ENCODE measurements around the gene ING5.

The ING5 gene

DNA sequence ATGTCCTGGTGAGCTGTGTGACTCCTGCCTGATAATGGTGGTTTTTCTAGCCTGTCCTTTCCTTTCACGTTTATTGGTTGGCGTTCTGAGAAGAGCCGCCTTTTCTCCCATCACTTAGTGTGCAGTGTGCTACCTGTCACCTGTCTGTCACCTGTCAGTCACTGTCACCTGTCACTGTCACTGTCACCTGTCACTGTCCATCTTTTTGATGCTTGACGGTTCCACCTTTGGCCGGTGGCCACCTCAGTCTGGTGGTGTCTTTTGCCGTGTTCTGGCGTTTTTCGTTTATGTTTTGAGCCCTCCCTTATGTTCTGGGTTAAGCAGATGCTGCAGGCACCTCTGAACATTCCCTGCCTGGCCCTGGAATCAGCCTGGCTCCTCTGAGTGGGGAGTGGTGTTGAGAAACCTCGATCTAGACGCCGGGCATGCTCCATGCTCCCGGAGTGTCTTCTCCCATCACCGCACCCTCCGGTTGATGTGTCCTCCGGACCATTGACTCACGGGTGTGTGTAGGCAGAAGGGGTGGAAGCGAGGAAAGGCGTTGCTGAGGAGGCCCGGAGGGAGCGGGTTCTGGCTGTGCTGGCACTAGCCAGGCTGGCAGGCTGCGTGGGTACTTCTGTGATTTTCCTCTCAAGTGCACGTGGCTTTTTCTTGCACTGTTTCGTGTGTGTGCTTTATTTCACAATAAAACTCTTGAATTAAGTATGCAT, 36.0 kb upstream of the ING5 start:
- Histone ChIP-seq H3K27ac (ENCODE audit: low read depth, low read length, poor library complexity, severe bottlenecking) (no peak overlapping the region), H3K4me1 (ENCODE audit: insufficient read depth, low read length, severe bottlenecking) (no peaks in the 10 kb centered on the region), H3K4me3 (ENCODE audit: low read depth, low read length, poor library complexity, severe bottlenecking) (no peak overlapping the region), H3K9me2 (ENCODE audit: low read depth, low read length) (no peaks in the 10 kb centered on the region), H3K4me2 (ENCODE audit: low read length) (no peak overlapping the region), H2AFZ (ENCODE audit: low read length) (no peak overlapping the region), H3K79me2 (ENCODE audit: insufficient read depth, low read length) (no peaks in the 10 kb centered on the region), H3K9me3 (ENCODE audit: low read length) (no peaks in the 10 kb centered on the region), H4K20me1 (ENCODE audit: insufficient read depth, low read length) (no peaks in the 10 kb centered on the region), H3K9ac (ENCODE audit: low read length) (no peak overlapping the region), H3K27me3 (ENCODE audit: insufficient read depth, low read length) (no peaks in the 10 kb centered on the region), H3F3A (ENCODE audit: insufficient read depth, low read length) (no peaks in the 10 kb centered on the region), H3K36me3 (ENCODE audit: insufficient read depth, low read length) (peaks cover 58% of the 10 kb centered on the region)
- TF ChIP-seq, protein P1, sequence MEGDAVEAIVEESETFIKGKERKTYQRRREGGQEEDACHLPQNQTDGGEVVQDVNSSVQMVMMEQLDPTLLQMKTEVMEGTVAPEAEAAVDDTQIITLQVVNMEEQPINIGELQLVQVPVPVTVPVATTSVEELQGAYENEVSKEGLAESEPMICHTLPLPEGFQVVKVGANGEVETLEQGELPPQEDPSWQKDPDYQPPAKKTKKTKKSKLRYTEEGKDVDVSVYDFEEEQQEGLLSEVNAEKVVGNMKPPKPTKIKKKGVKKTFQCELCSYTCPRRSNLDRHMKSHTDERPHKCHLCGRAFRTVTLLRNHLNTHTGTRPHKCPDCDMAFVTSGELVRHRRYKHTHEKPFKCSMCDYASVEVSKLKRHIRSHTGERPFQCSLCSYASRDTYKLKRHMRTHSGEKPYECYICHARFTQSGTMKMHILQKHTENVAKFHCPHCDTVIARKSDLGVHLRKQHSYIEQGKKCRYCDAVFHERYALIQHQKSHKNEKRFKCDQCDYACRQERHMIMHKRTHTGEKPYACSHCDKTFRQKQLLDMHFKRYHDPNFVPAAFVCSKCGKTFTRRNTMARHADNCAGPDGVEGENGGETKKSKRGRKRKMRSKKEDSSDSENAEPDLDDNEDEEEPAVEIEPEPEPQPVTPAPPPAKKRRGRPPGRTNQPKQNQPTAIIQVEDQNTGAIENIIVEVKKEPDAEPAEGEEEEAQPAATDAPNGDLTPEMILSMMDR (IDR thresholded peaks at IDR 0.05; ENCODE audit: low read length), result no peak
- TF ChIP-seq EZH2 (IDR thresholded peaks at IDR 0.05; ENCODE audit: borderline replicate concordance, low read length), result no peak

DNA sequence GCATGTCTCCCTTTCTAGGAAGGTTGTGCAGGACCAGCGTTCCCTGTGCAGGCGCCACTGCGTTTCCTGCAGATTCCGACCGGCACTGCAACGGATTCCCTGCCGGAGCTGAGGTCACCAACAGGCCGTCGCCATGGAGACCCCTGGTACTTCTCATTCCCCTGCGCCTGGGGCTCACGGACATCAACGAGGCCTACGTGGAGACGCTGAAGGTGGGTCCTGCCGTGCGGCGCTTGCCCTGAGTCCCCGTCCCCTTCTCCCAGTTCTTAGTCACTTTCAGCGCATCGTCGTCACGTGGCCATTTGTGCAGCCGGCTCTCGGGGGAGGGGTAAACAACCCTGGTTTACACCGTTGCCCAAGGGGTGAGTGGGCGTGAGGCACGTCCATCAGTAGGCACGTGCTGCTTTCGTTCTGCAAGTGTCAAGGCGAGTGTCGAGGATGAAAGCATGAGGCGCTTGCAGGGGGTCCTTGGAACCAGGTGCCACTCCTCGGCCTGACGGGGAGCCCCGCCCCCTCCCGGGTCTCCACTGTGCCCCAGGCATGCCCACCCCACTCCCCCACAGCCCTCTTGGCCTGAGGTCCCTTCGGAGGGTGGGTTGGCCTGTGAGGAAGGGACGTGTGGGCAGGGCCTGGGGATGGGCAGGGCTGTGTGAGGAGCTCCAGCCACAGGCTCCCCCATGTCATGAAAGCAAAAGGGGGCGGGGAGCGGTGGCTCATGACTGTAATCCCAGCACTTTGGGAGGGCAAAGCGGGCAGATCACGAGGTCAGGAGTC, 35.0 kb upstream of the ING5 start:
- Histone ChIP-seq H3K27ac (ENCODE audit: low read depth, low read length, poor library complexity, severe bottlenecking) (no peak overlapping the region), H3K4me1 (ENCODE audit: insufficient read depth, low read length, severe bottlenecking) (no peaks in the 10 kb centered on the region), H3K4me3 (ENCODE audit: low read depth, low read length, poor library complexity, severe bottlenecking) (no peak overlapping the region), H3K27me3 (ENCODE audit: insufficient read depth, low read length) (no peaks in the 10 kb centered on the region), H4K20me1 (ENCODE audit: insufficient read depth, low read length) (no peaks in the 10 kb centered on the region), H2AFZ (ENCODE audit: low read length) (no peak overlapping the region), H3K79me2 (ENCODE audit: insufficient read depth, low read length) (no peaks in the 10 kb centered on the region), H3K9me3 (ENCODE audit: low read length) (no peaks in the 10 kb centered on the region), H3K9me2 (ENCODE audit: low read depth, low read length) (no peaks in the 10 kb centered on the region), H3K9ac (ENCODE audit: low read length) (no peak overlapping the region), H3K4me2 (ENCODE audit: low read length) (no peak overlapping the region), H3F3A (ENCODE audit: insufficient read depth, low read length) (no peaks in the 10 kb centered on the region), H3K36me3 (ENCODE audit: insufficient read depth, low read length) (peaks cover 59% of the 10 kb centered on the region)
- TF ChIP-seq, protein P1 (IDR thresholded peaks at IDR 0.05; ENCODE audit: low read length), result no peak
- TF ChIP-seq EZH2 (IDR thresholded peaks at IDR 0.05; ENCODE audit: borderline replicate concordance, low read length), result no peak

DNA sequence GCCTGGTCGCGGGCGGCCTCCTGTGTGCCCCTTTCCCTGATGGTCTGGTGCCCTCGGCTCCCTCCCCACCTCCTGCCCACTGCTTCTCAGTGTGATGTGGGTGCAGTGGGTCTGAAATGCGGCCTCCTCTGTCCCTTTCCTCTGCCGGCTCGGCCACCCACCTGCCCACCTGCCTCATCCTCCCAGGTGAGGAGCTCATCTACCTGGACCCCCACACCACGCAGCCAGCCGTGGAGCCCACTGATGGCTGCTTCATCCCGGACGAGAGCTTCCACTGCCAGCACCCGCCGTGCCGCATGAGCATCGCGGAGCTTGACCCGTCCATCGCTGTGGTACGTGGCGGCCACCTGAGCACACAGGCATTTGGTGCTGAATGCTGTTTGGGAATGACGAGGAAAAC, 33.5 kb upstream of the ING5 start:
- Histone ChIP-seq H3K4me2 (ENCODE audit: low read length) (no peak overlapping the region), H3K36me3 (ENCODE audit: insufficient read depth, low read length) (peaks cover 62% of the 10 kb centered on the region), H3K4me1 (ENCODE audit: insufficient read depth, low read length, severe bottlenecking) (no peaks in the 10 kb centered on the region), H3K9ac (ENCODE audit: low read length) (no peak overlapping the region), H3K4me3 (ENCODE audit: low read depth, low read length, poor library complexity, severe bottlenecking) (no peak overlapping the region), H3K27me3 (ENCODE audit: insufficient read depth, low read length) (no peaks in the 10 kb centered on the region), H4K20me1 (ENCODE audit: insufficient read depth, low read length) (no peaks in the 10 kb centered on the region), H3F3A (ENCODE audit: insufficient read depth, low read length) (no peaks in the 10 kb centered on the region), H3K9me2 (ENCODE audit: low read depth, low read length) (no peaks in the 10 kb centered on the region), H3K9me3 (ENCODE audit: low read length) (no peaks in the 10 kb centered on the region), H2AFZ (ENCODE audit: low read length) (no peak overlapping the region), H3K27ac (ENCODE audit: low read depth, low read length, poor library complexity, severe bottlenecking) (no peak overlapping the region), H3K79me2 (ENCODE audit: insufficient read depth, low read length) (no peaks in the 10 kb centered on the region)
- TF ChIP-seq, protein P1 (IDR thresholded peaks at IDR 0.05; ENCODE audit: low read length), result no peak
- no peak for TF ChIP-seq EZH2 (IDR thresholded peaks at IDR 0.05; ENCODE audit: borderline replicate concordance, low read length)
